C4-2B (cell line): ENCODE data around the gene USPL1.

Source experiments
- ZFX ChIP-seq: fragments of 450-650 bp; IDR thresholded peaks from 2 replicates; pipeline ENCODE4 v1.6.1; 2017
- TF ChIP-seq, protein P1 (sequence below): fragments of 450-650 bp; conservative IDR thresholded peaks from 2 replicates; pipeline ENCODE4 v1.5.1; 2017; ENCODE audit warnings: mild to moderate bottlenecking

DNA sequence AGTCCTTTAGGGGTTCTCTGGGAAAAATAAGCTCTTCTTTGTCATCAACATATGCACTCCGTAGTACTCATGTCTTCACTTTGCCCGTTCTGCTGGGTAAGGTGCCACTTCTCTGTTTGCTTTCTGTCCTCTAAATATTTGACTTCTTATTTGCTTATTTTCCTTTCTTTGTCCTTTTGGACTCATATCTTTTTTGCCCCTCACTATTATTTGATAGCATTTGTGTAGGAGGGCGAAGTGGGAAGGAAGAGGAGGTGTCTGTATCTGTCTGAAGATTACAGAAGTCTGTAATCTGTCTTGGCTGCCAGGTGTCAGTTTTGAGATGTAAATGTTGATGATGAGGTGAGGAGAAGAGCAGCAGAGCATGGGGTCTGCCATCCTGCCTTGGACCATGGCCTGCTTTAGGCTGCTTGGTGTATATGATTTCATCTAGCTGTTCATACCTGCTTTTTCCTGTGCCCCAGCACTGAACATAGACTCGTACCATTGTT is 30.8 kb downstream of the USPL1 start:
- TF ChIP-seq, protein P1, sequence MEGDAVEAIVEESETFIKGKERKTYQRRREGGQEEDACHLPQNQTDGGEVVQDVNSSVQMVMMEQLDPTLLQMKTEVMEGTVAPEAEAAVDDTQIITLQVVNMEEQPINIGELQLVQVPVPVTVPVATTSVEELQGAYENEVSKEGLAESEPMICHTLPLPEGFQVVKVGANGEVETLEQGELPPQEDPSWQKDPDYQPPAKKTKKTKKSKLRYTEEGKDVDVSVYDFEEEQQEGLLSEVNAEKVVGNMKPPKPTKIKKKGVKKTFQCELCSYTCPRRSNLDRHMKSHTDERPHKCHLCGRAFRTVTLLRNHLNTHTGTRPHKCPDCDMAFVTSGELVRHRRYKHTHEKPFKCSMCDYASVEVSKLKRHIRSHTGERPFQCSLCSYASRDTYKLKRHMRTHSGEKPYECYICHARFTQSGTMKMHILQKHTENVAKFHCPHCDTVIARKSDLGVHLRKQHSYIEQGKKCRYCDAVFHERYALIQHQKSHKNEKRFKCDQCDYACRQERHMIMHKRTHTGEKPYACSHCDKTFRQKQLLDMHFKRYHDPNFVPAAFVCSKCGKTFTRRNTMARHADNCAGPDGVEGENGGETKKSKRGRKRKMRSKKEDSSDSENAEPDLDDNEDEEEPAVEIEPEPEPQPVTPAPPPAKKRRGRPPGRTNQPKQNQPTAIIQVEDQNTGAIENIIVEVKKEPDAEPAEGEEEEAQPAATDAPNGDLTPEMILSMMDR, result no peak
- no peak for TF ChIP-seq ZFX
